SK-N-SH (cell line): Measurements from ENCODE around the gene RNF39.

ENCODE experiments used
- CHD2 ChIP-seq: fragments of 150-350 bp; IDR thresholded peaks from 2 replicates; pipeline ENCODE4 v1.6.1; 2018; ENCODE audit warnings: low read length; ENCODE audit not compliant: partially characterized antibody
- MAX ChIP-seq: IDR thresholded peaks from 2 replicates; pipeline ENCODE4 v1.4.0; 2012; ENCODE audit warnings: low read depth
- RAD21 ChIP-seq: IDR thresholded peaks from 2 replicates; pipeline ENCODE4 v1.6.1; 2012; ENCODE audit warnings: mild to moderate bottlenecking, low read length
- RFX5 ChIP-seq: IDR thresholded peaks from 2 replicates; pipeline ENCODE4 v1.6.1; 2012; ENCODE audit warnings: mild to moderate bottlenecking, improper control_type of control experiment, low read length
- SMC3 ChIP-seq: IDR thresholded peaks from 2 replicates; pipeline ENCODE4 v1.6.1; 2012; ENCODE audit warnings: low read depth, low read length, improper control_type of control experiment
- TAF1 ChIP-seq: IDR thresholded peaks from 2 replicates; pipeline ENCODE4 v1.6.1; 2012; ENCODE audit warnings: low read depth, mild to moderate bottlenecking, low read length, moderate library complexity, borderline replicate concordance
- YY1 ChIP-seq: IDR thresholded peaks from 2 replicates; pipeline ENCODE4 v1.4.0; 2012; ENCODE audit warnings: low read depth, mild to moderate bottlenecking
- TF ChIP-seq, protein P1 (sequence below): fragments of 200-600 bp; sonication (generic); IDR thresholded peaks from 2 replicates; pipeline ENCODE4 v1.6.1; 2017; ENCODE audit warnings: antibody characterized with exemption, mild to moderate bottlenecking, moderate library complexity

DNA sequence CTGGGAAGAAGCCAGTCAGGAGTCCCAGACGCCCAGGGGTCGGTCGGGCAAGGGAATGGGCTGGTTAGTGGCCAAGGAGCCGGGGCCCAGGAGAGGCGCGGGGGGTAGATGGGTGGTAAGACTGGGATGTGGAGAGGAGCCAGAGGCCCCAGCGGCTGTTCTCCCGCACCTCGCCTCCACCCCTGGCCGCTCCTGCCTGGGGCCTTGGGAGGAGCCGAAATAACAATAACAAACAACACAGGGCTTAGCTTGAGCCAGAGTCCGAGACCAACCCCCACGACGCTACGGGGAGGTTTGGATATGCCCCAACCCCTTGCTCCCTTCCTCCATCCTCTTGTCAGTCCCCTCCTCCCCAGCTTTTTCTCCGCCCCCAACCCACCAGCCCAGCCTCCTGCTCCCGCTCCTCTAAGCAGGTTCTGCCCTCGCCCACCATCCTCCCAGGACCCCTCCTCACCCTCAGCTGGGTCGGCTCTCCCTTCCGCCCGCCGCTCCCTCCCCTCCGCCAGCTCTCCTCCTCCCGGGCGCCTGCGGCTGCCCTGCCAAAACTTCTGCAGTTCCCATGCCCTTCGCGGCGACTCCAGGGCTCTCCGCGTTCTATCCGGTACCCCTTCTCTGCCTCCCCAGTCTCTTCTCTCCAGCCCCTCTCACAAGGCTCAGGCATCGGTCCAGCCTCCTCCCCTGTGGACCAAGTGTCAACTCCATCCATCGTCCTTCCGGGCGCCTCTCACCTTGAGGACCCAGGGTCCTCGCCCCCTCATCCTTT is 1.1 kb downstream of the RNF39 start:
- TF ChIP-seq RFX5 (no peak), CHD2 (no peak), TAF1 (no peak), RAD21 (no peak), MAX (no peak), SMC3 (no peak), YY1 (no peak)
- TF ChIP-seq, protein P1, sequence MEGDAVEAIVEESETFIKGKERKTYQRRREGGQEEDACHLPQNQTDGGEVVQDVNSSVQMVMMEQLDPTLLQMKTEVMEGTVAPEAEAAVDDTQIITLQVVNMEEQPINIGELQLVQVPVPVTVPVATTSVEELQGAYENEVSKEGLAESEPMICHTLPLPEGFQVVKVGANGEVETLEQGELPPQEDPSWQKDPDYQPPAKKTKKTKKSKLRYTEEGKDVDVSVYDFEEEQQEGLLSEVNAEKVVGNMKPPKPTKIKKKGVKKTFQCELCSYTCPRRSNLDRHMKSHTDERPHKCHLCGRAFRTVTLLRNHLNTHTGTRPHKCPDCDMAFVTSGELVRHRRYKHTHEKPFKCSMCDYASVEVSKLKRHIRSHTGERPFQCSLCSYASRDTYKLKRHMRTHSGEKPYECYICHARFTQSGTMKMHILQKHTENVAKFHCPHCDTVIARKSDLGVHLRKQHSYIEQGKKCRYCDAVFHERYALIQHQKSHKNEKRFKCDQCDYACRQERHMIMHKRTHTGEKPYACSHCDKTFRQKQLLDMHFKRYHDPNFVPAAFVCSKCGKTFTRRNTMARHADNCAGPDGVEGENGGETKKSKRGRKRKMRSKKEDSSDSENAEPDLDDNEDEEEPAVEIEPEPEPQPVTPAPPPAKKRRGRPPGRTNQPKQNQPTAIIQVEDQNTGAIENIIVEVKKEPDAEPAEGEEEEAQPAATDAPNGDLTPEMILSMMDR: no peak
